AG09319 (cell line): ENCODE results near the gene BCAS3.
"Not testable (repeated sequence)": the region's sequence is repeated elsewhere in the genome, so short reads cannot be mapped to it uniquely, and the experiment has no call there.

ENCODE experiments used
- DNase-seq: peaks from one replicate; pipeline ENCODE4 v3.0.0-alpha.2; 2010; ENCODE audit warnings: low read depth; ENCODE audit errors: extremely low read depth
- TF ChIP-seq, protein P1 (sequence below): IDR thresholded peaks from 2 replicates; pipeline ENCODE4 v1.5.1; 2011; ENCODE audit warnings: low read depth, mild to moderate bottlenecking, inconsistent platforms, low read length, moderate library complexity

Gene BCAS3

DNA sequence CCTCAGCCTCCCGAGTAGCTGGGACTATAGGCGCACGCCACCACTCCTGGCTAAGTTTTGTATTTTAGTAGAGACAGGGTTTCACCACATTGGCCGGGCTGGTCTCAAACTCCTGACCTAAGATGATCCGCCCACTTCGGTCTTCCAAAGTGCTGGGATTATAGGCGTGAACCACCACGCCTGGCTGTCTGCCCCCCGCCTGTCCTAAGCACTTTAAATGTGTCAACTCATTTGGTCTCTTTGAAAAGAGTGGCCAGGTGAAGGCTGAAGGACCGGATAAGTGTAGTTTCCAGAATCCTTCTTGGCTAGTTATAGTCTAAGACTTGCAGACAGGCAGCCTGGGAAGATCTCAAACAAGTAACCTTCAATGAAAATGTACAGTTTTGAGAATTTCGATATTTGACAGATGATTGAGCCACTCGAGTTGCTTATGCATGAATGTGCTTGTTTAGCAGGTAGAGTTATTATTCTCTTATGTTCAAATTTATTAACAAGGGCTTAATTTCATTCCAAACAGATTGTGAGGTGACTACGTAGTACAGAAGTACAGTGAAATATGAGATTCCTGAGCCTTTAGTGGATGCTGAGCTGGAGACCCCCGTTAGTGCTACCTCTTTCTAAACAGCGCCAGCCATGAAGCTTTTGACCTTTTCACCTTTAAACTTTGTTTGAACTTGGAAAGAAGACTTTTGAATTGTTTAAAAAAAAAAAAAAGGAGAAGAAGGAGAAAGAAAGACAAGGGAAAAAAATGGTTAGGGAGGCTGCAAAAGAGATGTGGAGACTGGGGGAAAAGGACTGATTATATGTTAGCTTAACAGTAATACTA is 557.6 kb downstream of the BCAS3 start:
- TF ChIP-seq, protein P1, sequence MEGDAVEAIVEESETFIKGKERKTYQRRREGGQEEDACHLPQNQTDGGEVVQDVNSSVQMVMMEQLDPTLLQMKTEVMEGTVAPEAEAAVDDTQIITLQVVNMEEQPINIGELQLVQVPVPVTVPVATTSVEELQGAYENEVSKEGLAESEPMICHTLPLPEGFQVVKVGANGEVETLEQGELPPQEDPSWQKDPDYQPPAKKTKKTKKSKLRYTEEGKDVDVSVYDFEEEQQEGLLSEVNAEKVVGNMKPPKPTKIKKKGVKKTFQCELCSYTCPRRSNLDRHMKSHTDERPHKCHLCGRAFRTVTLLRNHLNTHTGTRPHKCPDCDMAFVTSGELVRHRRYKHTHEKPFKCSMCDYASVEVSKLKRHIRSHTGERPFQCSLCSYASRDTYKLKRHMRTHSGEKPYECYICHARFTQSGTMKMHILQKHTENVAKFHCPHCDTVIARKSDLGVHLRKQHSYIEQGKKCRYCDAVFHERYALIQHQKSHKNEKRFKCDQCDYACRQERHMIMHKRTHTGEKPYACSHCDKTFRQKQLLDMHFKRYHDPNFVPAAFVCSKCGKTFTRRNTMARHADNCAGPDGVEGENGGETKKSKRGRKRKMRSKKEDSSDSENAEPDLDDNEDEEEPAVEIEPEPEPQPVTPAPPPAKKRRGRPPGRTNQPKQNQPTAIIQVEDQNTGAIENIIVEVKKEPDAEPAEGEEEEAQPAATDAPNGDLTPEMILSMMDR, result no peak
- DNase-seq, result no peak

DNA sequence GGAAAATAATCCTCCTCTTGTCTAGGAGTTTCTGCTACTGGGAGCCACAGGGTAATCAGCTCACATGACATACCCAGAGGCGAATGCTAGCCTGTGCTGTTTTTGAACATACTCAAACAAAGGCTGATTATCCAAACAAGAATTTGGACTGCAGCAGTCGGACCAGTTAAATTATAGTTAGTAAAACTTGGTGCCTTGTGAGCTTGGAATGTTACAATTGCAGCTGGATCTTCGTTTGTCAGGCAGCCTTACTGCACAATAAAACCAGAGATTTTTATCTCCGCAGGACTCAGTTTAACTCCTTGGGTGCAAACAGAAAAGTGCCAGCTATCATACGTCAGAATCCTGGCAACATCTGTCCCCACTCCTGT is 558.2 kb downstream of the BCAS3 start:
- TF ChIP-seq, protein P1, result no peak
- DNase-seq, result no peak

DNA sequence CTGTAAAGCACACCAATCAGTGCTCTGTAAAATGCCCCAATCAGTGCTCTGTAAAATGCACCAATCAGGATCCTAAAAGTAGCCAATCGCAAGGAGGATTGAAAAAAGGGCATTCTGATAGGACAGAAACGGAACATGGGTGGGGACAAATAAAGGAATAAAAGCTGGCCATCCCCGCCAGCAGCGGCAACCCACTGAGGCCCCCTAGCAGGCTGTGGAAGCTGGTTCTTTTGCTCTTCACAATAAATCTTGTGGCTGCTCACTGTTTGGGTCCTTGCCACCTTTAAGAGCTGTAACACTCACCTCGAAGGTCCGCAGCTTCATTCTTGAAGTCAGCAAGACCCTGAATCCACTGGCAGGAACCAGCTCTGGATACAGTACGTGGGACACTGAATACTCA is 559.6 kb downstream of the BCAS3 start:
- TF ChIP-seq, protein P1, result no peak
- DNase-seq, result no peak

DNA sequence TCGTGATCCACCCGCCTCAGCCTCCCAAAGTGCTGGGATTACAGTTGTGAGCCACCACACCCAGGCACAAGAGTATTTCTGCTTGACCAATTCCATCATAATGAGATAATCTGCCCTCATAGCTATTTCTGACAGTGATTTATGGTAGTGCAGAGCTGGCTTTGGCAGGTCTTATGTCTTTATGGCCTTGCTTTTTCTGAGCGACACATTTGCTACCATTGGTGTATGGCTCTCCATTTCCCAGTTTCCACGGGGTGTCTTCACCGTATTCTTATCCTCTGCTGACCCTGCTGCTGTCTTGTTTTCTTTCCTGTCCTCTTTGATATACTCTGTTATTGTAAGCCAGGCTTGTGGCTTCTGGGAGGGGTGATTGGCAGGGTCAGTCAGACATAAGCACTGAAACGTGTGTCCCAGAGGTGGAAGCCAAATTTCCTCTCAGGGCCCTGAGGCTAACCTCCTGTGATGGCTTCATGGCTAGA is 560.8 kb downstream of the BCAS3 start:
- no peak for DNase-seq
- TF ChIP-seq, protein P1, result no peak

DNA sequence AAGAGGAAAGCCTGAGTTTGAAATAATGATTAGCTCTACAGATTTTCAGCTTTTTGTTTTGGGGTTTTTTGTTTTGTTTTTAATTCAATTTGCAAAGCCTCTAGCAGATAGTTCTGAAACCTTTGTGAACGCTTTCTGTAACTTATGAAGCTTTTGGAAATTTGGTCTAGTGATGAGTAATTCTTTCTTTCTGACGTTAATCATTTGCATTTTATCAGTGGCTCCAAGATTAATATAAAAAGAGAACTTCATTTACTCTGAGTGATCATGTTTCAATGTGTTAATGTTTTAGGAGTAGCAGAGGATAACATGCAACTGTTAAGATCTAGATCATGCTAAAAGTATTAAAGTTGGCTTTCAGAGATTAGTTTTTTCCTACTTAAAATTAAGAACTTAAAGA is 561.7 kb downstream of the BCAS3 start:
- TF ChIP-seq, protein P1, result no peak
- no peak for DNase-seq

DNA sequence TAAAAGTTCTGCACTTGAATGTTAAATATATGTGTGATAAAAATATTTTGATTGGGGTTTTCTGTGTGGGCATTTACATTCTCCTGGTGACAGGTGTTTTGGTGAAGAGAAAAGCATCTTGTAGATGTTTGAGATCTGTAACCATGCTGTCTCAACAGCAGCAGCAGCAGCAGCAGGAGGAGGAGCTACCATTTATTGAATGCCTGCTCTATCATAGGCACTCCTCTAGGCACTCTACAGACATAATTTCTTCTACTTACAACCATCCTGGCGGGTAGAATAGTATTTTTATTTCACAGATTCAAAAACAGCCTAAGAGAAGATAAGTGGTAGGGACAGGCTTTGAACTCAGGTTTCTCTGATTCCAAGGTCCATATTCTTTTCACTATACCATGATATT is 562.3 kb downstream of the BCAS3 start:
- no peak for DNase-seq
- TF ChIP-seq, protein P1, result no peak

DNA sequence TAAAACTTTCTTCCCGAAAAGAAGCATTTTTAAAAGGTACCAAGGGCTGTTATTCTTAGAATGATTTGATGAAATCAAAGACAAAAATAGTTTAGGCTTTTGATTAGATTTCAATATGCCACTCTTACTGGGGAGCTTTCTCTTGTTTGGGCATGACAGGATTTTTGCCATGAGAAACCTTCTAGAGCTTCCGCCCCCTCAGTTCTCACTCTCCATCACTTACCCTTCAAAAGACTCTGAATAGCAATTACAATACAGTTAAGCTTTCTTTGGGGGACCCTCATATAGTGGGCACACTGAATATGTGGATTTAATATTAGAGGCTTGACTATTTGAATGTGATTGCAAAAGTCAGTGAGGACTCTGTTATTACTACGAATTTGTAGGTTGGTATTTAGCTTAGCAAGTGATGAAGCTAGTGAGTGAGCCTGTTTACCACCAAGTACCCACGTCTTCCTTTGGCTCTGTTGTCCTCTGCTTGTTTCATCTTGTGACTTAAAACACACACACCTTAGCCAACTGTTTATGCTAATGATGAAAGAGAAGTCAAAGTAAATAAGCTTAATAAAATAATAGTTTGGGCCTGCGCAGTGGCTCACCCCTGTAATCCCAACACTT is 563.3 kb downstream of the BCAS3 start:
- no peak for DNase-seq
- TF ChIP-seq, protein P1, result no peak

DNA sequence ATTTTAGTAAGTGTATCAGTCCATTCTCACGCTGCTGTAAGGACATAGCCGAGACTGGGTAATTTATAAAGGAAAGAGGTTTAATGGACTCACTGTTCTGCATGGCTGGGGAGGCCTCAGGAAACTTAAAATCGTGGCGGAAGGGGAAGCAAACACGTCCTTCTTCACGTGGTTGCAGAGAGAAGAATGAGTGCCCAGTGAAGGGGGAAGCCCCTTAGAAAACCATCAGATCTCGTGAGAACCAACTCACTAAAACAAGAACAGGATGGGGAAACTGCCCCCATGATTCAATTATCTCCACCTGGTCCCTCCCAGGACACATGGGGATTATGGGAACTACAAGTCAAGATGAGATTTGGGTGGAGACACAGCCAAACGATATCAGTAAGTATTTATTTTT is 567.3 kb downstream of the BCAS3 start:
- DNase-seq, result not testable (repeated sequence)
